HTERT RPE-1 (cell line): ENCODE measurements around the gene TOR1AIP2.
"Not testable (repeated sequence)": the region's sequence is repeated elsewhere in the genome, so short reads cannot be mapped to it uniquely, and the experiment has no call there.

Source experiments
- in situ Hi-C: fragments of 300-500 bp; cut with MboI; formaldehyde crosslinking; loops from 4 replicates; pipeline ENCODE4 v1.14.3; 2020; ENCODE audit warnings: low sequenced_read_pairs

The TOR1AIP2 gene

GRCh38 chr1:179876300-179876715 is 1.3 kb downstream of the TOR1AIP2 start:
- in situ Hi-C loops: no loop called here

GRCh38 chr1:179875596-179876299 is 1.9 kb downstream of the TOR1AIP2 start:
- in situ Hi-C loops: no loop called here

GRCh38 chr1:179873438-179873851 is 4.2 kb downstream of the TOR1AIP2 start:
- in situ Hi-C loops: no loop called here

- in situ Hi-C loops: no loop called here
Measured at GRCh38 chr1:179872558-179872957, 5.0 kb downstream of the TOR1AIP2 start.

- in situ Hi-C loops: no loop called here
Measured at GRCh38 chr1:179871940-179872339, 5.7 kb downstream of the TOR1AIP2 start.

- in situ Hi-C loops: no loop called here
Measured at GRCh38 chr1:179870870-179871269, 6.7 kb downstream of the TOR1AIP2 start.

GRCh38 chr1:179867493-179868330 is 9.9 kb downstream of the TOR1AIP2 start:
- in situ Hi-C loops: no loop called here

GRCh38 chr1:179866616-179867015 is 11.0 kb downstream of the TOR1AIP2 start:
- in situ Hi-C loops: no loop called here

GRCh38 chr1:179865377-179865776 is 12.2 kb downstream of the TOR1AIP2 start:
- in situ Hi-C loops: no loop called here

- in situ Hi-C loops: no loop called here
Measured at GRCh38 chr1:179860652-179861051, 17.0 kb downstream of the TOR1AIP2 start.

- in situ Hi-C loops: no loop called here
Measured at GRCh38 chr1:179857009-179857408, 20.6 kb downstream of the TOR1AIP2 start.

GRCh38 chr1:179856296-179856695 is 21.3 kb downstream of the TOR1AIP2 start:
- in situ Hi-C loops: no loop called here

GRCh38 chr1:179855831-179856230 is 21.8 kb downstream of the TOR1AIP2 start:
- in situ Hi-C loops: not testable (repeated sequence)

- in situ Hi-C loops: no loop called here
Measured at GRCh38 chr1:179853102-179853501, 24.5 kb downstream of the TOR1AIP2 start.

GRCh38 chr1:179848233-179848632 is 29.4 kb downstream of the TOR1AIP2 start:
- in situ Hi-C loops: no loop called here

- in situ Hi-C loops: no loop called here
Measured at GRCh38 chr1:179840107-179840506, 37.5 kb downstream of the TOR1AIP2 start.

- in situ Hi-C loops: not testable (repeated sequence)
Measured at GRCh38 chr1:179836686-179837445, 40.7 kb downstream of the TOR1AIP2 start.

GRCh38 chr1:179831852-179832699 is 45.5 kb downstream of the TOR1AIP2 start:
- in situ Hi-C loops: no loop called here

- in situ Hi-C loops: no loop called here
Measured at GRCh38 chr1:179831225-179831624, 46.4 kb downstream of the TOR1AIP2 start.

- in situ Hi-C loops: no loop called here
Measured at GRCh38 chr1:179828554-179829110, 49.0 kb downstream of the TOR1AIP2 start.
